ENCODE results near the gene LGR4. TPM values are rescaled to one million over a fixed set of nuclear protein-coding genes. Genes with fewer than 3 reads are reported as not detected.
A peak's percentile ranks its signal among the peaks of the same experiment; 100 is the strongest.

Gene LGR4
- total and polyA plus RNA-seq, 9 of the 15 experiments (the other 6 are each of a cell fraction or from before 2014, with no cell fraction given) = 0.94 to 10.1 (median 5.8) TPM

DNA sequence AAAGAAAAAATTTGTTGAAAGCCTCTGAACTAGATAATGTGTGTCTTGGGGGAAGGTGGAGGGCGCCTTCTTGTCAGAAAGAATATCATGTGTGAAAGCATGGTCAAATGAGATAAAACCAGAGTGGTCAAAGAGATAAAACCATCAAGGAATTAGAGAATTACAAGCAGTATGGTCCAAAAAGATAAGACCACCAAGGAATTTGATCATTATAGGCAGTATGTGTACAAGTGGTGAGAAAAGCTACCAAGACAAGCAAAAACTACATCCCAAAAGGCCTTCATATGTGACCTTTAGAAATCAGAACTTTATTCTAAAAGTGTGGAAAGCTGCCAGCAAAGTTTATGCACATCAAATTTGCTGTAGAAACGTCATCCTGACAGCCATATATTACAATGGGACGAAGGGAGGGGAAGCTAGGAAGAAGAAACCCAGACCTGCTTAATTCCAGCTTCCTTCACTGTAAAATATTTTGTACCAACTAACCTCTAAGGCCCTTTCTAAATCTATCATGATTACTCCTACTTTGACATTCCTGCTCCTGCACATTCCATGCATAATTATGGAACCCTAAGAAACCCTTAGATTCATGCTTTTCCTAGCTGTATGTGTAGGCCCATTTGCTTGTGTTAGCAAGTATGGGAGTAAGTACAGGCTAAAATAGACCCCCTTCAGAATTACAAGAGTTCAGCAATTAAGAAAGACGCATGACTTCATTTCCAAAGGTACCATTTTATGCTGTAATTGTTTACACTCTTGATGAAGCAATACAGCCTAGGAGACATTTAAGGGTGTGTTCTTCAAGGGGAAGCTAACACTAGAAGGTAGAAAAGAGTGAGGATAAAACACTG is 51.6 kb downstream of the LGR4 start (continued):
- TF ChIP-seq MBD1 (CRISPR knock-in tag; IDR thresholded peaks at IDR 0.05) = no peak
- TF ChIP-seq CHD4 (IDR thresholded peaks at IDR 0.05; ENCODE audit: insufficient read depth, insufficient replicate concordance, low read depth, low read length, poor library complexity, severe bottlenecking) = no peak
- TF ChIP-seq NRF1 (conservative IDR thresholded peaks at IDR 0.05 in 1 of 2, IDR thresholded peaks at IDR 0.05 in 1 of 2) = no peak
- TF ChIP-seq ZNF140 (CRISPR knock-in tag; IDR thresholded peaks at IDR 0.05) = no peak
- no peak for TF ChIP-seq NR1H2 (CRISPR knock-in tag; IDR thresholded peaks at IDR 0.05)
- TF ChIP-seq STAT5B (CRISPR knock-in tag; IDR thresholded peaks at IDR 0.05) = no peak
- TF ChIP-seq DDX20 (tag; IDR thresholded peaks at IDR 0.05; ENCODE audit: low read depth) = no peak
- no peak for TF ChIP-seq NR0B1 (IDR thresholded peaks at IDR 0.05; ENCODE audit: partially characterized antibody)
- TF ChIP-seq EHMT2 (IDR thresholded peaks at IDR 0.05) = peak; percentile 42; the same call in 1 of the 2 replicates
- TF ChIP-seq FOXP4 (CRISPR knock-in tag; IDR thresholded peaks at IDR 0.05; ENCODE audit: borderline replicate concordance) = no peak
- TF ChIP-seq, protein P1, sequence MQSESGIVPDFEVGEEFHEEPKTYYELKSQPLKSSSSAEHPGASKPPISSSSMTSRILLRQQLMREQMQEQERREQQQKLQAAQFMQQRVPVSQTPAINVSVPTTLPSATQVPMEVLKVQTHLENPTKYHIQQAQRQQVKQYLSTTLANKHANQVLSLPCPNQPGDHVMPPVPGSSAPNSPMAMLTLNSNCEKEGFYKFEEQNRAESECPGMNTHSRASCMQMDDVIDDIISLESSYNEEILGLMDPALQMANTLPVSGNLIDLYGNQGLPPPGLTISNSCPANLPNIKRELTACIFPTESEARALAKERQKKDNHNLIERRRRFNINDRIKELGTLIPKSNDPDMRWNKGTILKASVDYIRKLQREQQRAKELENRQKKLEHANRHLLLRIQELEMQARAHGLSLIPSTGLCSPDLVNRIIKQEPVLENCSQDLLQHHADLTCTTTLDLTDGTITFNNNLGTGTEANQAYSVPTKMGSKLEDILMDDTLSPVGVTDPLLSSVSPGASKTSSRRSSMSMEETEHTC (IDR thresholded peaks at IDR 0.05) = 0 out of 2 replicates have a peak, but pooled peaks have one; percentile 51
- TF ChIP-seq ZNF586 (CRISPR knock-in tag; conservative IDR thresholded peaks at IDR 0.05) = no peak
- TF ChIP-seq ZNF212 (CRISPR knock-in tag; IDR thresholded peaks at IDR 0.05) = no peak
- TF ChIP-seq POLR2A (conservative IDR thresholded peaks at IDR 0.05) = no peak
- no peak for TF ChIP-seq CTCF (IDR thresholded peaks at IDR 0.05 in 2 of 3, conservative IDR thresholded peaks at IDR 0.05 in 1 of 3; ENCODE audit: insufficient read depth in 2 of 3, low read depth in 1 of 3, low read length in 3 of 3)
